Aorta (tissue), 5 donors: ENCODE results near the gene CBX2. TPM values are rescaled to one million over a fixed set of nuclear protein-coding genes. Genes with fewer than 3 reads are reported as not detected.

Source experiments
- ATAC-seq: fragments of 200-7000 bp; cut with Tn5 transposase; one replicate; pipeline ENCODE4 v1.9.1; 2022; ENCODE audit warnings: moderate library complexity; ENCODE audit not compliant: low FRiP score
- DNase-seq, 2 donors: peaks; one replicate each; pipeline ENCODE4 v3.0.0-alpha.2; 2020
- H3K27ac ChIP-seq, 2 donors: one replicate each; pipeline ENCODE4 v1.5.1; 2013; ENCODE audit warnings: low read length in 2 of 2, mild to moderate bottlenecking in 2 of 2, moderate library complexity in 2 of 2, control low read depth in 1 of 2, inconsistent platforms in 1 of 2, low read depth in 1 of 2
- H3K27me3 ChIP-seq, 2 donors: one replicate each; pipeline ENCODE4 v1.6.1; 2013; ENCODE audit warnings: control low read depth in 1 of 2, low read length in 1 of 2, mild to moderate bottlenecking in 1 of 2, moderate library complexity in 1 of 2; ENCODE audit not compliant: insufficient read depth in 2 of 2, control insufficient read depth in 1 of 2
- H3K36me3 ChIP-seq, 2 donors: one replicate each; pipeline ENCODE4 v1.6.1; 2013; ENCODE audit warnings: control low read depth in 1 of 2, low read length in 1 of 2, mild to moderate bottlenecking in 1 of 2; ENCODE audit not compliant: insufficient read depth in 2 of 2, control insufficient read depth in 1 of 2
- H3K4me1 ChIP-seq, 2 donors: one replicate each; pipeline ENCODE4 v1.6.1; 2013; ENCODE audit warnings: low read length in 2 of 2, control low read depth in 1 of 2, mild to moderate bottlenecking in 1 of 2, moderate library complexity in 1 of 2; ENCODE audit not compliant: insufficient read depth in 2 of 2, control insufficient read depth in 1 of 2
- H3K4me3 ChIP-seq, 2 donors: one replicate each; pipeline ENCODE4 v1.5.1; 2013; ENCODE audit warnings: low read length in 2 of 2, control low read depth in 1 of 2, mild to moderate bottlenecking in 1 of 2
- H3K9me3 ChIP-seq: one replicate; pipeline ENCODE4 v1.6.1; 2013; ENCODE audit warnings: mild to moderate bottlenecking, low read length; ENCODE audit not compliant: control insufficient read depth
- WGBS, 2 donors: extraction: QIAGEN DNeasy Blood & Tissue Kit; methylation state at CpG; one replicate each; pipeline ENCODE4 v1.1.7; 2013; 5-methylcytosine and 5-hydroxymethylcytosine counted together
- intact Hi-C, 2 donors: fragments of 100-400 bp; cut with DNase I; formaldehyde crosslinking; loops; one replicate each; pipeline versions ENCODE4 v1.14.2 to v1.15.0; 2022
- polyA plus RNA-seq, 2 donors: library from polyadenylated mRNA; stranded (reverse); fragments of 200-250 nt; gene quantifications; one replicate each; pipeline ENCODE4 v1.2.3, GENCODE V29; 2013
- total RNA-seq, 2 donors: library from RNA; stranded (reverse); fragmentation: NEBNext Ultra II Directional; extraction: Animal tissue kit (Norgen Biotek cat#: 25700); gene quantifications; one replicate each; pipeline ENCODE4 v1.2.1, GENCODE V29; 2021
- donor health status: healthy with polysubstance abuse.
- donor health status: Bipolar disorder and iron deficiency.
- donor health status: DM: no; HTN: no; CAD: no.
- donor health status: DM: no; HTN: no; CAD: no.
- donor health status: DM: yes; HTN: yes; CAD: no.

The CBX2 gene
- total and polyA plus RNA-seq, 4 donors, result 1.2 to 4.5 TPM; not detected in 2

DNA sequence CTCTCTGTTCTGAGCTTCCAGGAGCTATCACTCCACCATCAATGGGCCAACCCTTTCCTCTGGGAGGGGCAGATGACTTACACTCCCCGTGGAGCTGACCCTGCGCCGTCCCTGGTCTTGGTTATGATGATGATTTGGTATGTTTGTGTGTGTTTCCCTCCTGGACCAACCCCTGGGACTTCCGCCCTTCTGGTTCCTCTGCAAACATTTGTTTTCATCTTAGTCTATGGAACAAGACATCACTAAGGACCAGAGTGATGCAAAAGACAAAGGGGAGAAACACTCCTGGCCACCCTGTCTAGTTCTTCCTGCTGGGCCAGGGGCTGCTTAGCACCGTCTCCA is 47.6 kb downstream of the CBX2 start:
- no peak overlapping the region for H3K27ac ChIP-seq
- no peak overlapping the region for H3K4me3 ChIP-seq
- intact Hi-C loops, result no loop called here
- no peaks in the 10 kb centered on the region for H3K9me3 ChIP-seq
- H3K4me1 ChIP-seq, result no peaks in the 10 kb centered on the region
- WGBS, 2 donors, result 96 to 97% methylated on average over 5 of the region's 5 CpGs
- H3K36me3 ChIP-seq, result no peaks in the 10 kb centered on the region
- DNase-seq (no peak), ATAC-seq (no peak)
- no peaks in the 10 kb centered on the region for H3K27me3 ChIP-seq

DNA sequence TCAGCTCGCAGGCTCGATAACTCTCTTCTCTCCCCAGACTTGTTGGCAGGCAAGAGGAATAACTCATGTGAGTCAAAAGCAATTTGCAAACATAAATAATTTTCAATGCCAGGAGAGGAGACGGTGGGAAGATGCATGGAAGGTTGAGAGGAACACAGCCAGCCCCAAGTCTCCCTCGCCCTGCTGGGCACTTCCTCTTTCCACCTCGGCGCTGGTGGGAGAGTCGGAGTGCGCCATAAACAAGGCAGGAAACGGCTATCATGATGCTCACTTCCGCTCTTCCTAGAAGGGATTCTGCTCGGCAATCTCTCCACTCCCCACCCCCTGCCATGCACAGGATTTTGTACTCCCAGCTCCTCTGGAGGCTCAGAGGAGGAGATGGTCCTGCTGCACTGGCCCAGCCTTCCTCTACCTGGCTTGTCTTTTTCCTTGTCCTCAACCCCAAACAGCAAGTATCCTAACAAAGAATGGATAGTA is 48.3 kb downstream of the CBX2 start:
- ATAC-seq (no peak), DNase-seq (no peak)

DNA sequence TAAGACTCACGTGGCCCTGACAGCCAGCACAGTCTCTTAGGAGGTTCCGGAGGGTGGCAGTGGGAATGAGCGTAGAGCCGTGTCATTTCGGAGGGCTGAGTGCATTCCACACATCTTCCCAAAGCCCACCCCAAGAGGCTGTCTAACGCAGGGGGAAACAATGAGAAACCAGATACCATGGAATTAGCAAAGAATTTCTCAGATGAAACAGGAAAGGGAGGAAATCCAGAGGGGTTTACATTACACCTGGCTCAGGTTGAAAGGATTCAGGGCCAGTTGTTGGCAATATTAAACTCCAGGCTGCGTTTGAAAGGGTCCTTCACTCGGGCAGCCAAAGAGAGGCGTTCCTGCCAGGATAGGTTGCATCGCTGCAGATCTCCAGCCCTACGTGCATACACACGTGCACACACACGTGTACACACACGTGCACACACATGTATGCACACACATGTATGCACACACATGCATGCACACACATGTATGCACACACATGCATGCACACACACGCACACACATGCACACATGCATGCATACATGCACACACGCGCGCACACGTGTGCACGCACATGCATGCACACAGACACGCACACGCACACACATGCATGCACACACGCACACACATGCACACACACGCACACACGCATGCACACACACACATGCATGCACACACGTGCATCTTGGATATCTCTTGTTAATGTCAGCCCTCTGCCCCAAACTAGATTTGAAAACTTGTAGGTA is 49.1 kb downstream of the CBX2 start:
- Histone ChIP-seq H3K27me3 (no peaks in the 10 kb centered on the region), H3K27ac (no peak overlapping the region), H3K36me3 (no peaks in the 10 kb centered on the region), H3K9me3 (no peaks in the 10 kb centered on the region), H3K4me1 (no peaks in the 10 kb centered on the region), H3K4me3 (no peak overlapping the region)
- intact Hi-C loops, result no loop called here
- DNase-seq, result no peak
- 83 to 87% methylated on average over 26 of the region's 26 CpGs for WGBS, 2 donors
- ATAC-seq, result no peak

More for the DNA sequence above, 48.3 kb downstream of the CBX2 start:
- no peaks in the 10 kb centered on the region for H3K4me1 ChIP-seq
- H3K27ac ChIP-seq, result no peak overlapping the region
- no peaks in the 10 kb centered on the region for H3K27me3 ChIP-seq
- no peaks in the 10 kb centered on the region for H3K9me3 ChIP-seq
- no peak overlapping the region for H3K4me3 ChIP-seq
- H3K36me3 ChIP-seq, result no peaks in the 10 kb centered on the region
- WGBS, 2 donors, result 73 to 74% methylated on average over 11 of the region's 11 CpGs
- intact Hi-C loops, result no loop called here

DNA sequence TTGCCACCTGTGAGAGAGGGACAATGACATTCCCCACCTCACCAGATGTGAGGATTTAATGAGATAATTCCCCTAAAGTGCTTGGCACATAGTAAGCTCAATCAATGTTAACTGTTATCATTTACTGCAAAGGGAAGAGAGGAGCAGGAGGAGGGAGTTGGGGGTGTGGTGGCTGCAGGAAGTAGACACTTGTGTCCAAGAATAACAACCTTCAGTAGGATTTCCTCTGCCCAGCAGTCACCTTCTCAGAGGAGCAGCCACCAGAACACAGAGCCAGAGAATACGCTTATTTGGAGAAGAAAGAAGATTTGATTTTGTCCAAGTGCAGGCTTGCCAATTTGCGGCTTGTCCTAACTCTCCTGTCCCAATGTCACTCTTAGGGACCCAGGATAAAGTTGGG is 51.1 kb downstream of the CBX2 start:
- Histone ChIP-seq H3K4me3 (no peak overlapping the region), H3K27ac (no peak overlapping the region), H3K36me3 (no peaks in the 10 kb centered on the region), H3K27me3 (no peaks in the 10 kb centered on the region), H3K4me1 (no peaks in the 10 kb centered on the region), H3K9me3 (no peaks in the 10 kb centered on the region)
- intact Hi-C loops, result no loop called here
- 86 to 96% methylated on average over 2 of the region's 2 CpGs for WGBS, 2 donors
- ATAC-seq, result no peak
- DNase-seq, result no peak

DNA sequence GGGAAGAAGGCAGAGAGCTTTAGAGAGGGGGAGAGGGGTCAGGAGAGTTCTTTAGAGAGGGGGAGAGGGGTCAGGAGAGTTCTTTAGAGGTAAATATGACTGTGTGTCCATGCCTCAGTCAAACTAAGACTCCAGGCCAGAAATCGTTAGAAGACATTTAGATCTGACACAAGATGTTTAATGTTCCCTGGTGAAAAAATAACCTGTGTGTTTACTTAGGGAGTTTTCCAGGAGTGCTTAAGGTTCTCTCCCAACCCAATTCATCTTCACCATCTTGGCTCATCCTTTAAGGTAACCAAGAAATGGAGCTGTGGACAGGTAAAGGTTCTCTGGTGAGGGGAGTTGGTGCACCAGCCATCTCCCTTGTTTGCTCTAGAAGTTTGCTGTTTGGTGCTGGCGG is 51.5 kb downstream of the CBX2 start:
- 54 to 59% methylated on average over 2 of the region's 2 CpGs for WGBS, 2 donors
- intact Hi-C loops, result no loop called here
- Histone ChIP-seq H3K4me3 (no peak overlapping the region), H3K36me3 (peaks cover 0 to 2% of the 10 kb centered on the region in 2 donors), H3K27me3 (no peaks in the 10 kb centered on the region), H3K4me1 (no peaks in the 10 kb centered on the region), H3K9me3 (no peaks in the 10 kb centered on the region), H3K27ac (no peak overlapping the region)
- ATAC-seq (no peak), DNase-seq (no peak)

DNA sequence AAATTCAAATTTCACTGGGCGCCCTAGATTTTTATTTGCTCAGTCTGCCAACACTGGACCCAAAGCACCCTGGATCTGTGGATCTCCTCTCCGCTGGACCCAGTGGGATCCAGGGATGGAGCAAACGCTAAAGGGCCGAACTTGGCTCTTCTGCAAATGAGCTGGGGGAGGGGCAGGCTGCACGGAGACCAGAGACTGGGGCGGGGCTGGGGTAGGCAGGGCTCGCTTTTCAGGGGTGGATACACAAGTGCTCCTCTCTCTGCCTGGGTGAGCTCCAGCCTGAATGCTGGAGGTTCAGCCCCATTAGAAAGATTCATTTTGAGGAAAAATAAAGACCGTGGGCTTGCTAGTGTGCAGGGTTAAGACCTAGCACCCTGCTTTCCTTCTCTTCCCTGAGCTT is 52.4 kb downstream of the CBX2 start:
- ATAC-seq (no peak), DNase-seq (no peak)
- Histone ChIP-seq H3K4me1 (no peaks in the 10 kb centered on the region), H3K27me3 (no peaks in the 10 kb centered on the region), H3K27ac (no peak overlapping the region), H3K9me3 (no peaks in the 10 kb centered on the region), H3K36me3 (peaks cover 0 to 2% of the 10 kb centered on the region in 2 donors), H3K4me3 (no peak overlapping the region)
- intact Hi-C loops, result no loop called here
- 83 to 84% methylated on average over 8 of the region's 8 CpGs for WGBS, 2 donors

DNA sequence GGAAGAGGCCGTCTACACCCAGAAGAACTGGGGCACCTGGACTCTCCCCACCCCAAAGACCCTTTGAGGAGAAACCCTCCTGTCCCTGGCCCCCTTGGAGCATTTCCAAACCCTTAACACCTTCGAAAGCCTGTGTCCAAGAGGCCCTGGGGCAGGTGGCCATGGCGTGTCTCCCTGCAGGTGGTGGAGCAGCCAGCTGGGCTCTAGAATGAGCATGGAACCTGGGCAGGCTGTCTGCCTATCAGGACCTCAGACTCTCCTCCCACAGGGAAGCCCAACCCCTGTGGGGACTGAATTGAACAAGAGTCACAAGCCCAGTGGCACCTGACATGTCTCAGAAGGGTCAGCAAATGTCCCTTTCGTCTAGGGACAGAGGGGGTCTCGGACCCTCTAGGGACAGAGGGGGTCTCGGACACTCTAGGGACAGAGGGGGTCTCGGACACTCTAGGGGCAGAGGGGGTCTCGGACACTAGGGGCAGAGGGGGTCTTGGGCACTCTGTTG is 52.9 kb downstream of the CBX2 start:
- Histone ChIP-seq H3K4me1 (no peaks in the 10 kb centered on the region), H3K36me3 (peaks cover 0 to 2% of the 10 kb centered on the region in 2 donors), H3K4me3 (no peak overlapping the region), H3K27me3 (no peaks in the 10 kb centered on the region), H3K9me3 (no peaks in the 10 kb centered on the region), H3K27ac (no peak overlapping the region)
- ATAC-seq, result no peak
- intact Hi-C loops, result no loop called here
- WGBS, 2 donors, result 95% methylated on average over 8 of the region's 8 CpGs
- DNase-seq, result no peak

DNA sequence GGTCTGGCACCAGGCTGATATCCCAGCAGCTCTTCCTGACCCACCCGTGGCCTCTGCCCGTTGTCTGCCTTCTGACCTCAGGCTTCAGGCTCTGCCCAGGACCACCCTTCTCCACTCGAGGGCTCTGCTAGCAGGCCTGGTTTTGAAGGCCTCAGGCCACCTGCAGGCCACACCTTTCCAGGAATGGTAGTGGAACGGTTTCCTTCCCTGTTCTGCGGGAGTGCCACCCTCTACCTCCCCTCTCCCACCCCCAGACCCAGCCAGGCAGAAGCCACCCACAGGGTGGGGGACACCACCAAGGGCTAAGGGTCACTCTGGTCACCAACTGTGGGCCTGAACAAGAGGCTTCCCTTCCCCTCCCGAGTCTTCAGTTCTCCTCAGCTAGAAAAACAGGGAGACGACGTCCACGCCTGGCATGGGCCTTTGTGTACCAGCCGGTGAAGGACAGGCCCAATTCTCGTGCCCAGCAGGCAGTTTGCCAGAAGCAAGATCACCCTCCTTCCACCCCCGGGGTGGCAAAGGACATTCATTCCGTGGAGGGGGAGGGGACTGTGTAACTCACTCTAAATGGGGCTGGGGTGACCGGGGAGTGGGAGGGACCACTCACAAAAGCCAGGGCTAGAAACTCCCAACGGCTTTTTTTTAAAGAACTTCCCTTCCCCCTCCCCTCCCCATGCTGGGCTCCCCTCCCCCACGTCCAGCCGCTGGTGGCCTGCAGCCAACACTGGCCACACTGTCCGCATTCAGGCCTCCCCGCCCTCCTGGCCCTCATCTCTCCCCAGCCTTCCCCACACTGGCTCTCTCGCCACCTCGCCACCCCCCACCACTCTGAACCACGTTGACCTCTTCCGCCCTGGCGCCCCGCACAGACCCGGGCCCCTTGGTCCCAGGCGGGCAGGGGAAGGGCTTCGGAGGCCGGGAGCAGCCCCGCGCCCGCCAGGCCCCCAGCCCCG is 53.6 kb downstream of the CBX2 start:
- DNase-seq, result peak; percentile 86 to 87
- intact Hi-C loops, result no loop called here
- no peak overlapping the region for H3K4me3 ChIP-seq
- H3K27ac ChIP-seq, result no peak overlapping the region
- H3K9me3 ChIP-seq, result no peaks in the 10 kb centered on the region
- 19 to 22% methylated on average over 23 to 33 of the region's 33 CpGs for WGBS, 2 donors
- H3K27me3 ChIP-seq, result no peaks in the 10 kb centered on the region
- ATAC-seq, result peak; percentile 67
- no peaks in the 10 kb centered on the region for H3K4me1 ChIP-seq
- peaks cover 0 to 2% of the 10 kb centered on the region in 2 donors for H3K36me3 ChIP-seq
